OCI-LY7 (cell line): ENCODE data around the gene SBF2.

Experiments
- CTCF ChIP-seq: fragments of 200-600 bp; sonication (generic); conservative IDR thresholded peaks from 2 replicates; pipeline ENCODE4 v1.5.1; 2014; ENCODE audit warnings: mild to moderate bottlenecking, antibody characterized with exemption, low read length, moderate library complexity, mixed read lengths
- EZH2phosphoT487 ChIP-seq: fragments of 200-600 bp; sonication (generic); IDR thresholded peaks from 2 replicates; pipeline ENCODE4 v1.6.1; 2018; ENCODE audit warnings: low read depth, borderline replicate concordance, mild to moderate bottlenecking, mixed run types, antibody characterized with exemption, low read length, moderate library complexity, mixed read lengths

GRCh38 chr11:10197091-10197490 is 96.9 kb downstream of the SBF2 start:
- TF ChIP-seq CTCF = no peak
- TF ChIP-seq EZH2phosphoT487 = no peak
